Stimulated activated CD4-positive, alpha-beta T cell treated with anti-CD3 and anti-CD28 coated beads, Interleukin-12 subunit alpha, Interleukin-12 subunit beta, amount 100 ng/mL, for 4 hours (primary cell): ENCODE results near the gene CCDC172.
"Not testable (repeated sequence)": the region's sequence is repeated elsewhere in the genome, so short reads cannot be mapped to it uniquely, and the experiment has no call there.

ENCODE experiments used
- DNase-seq: peaks from one replicate; pipeline ENCODE4 v3.0.0-alpha.2; 2020

CCDC172 gene

DNA sequence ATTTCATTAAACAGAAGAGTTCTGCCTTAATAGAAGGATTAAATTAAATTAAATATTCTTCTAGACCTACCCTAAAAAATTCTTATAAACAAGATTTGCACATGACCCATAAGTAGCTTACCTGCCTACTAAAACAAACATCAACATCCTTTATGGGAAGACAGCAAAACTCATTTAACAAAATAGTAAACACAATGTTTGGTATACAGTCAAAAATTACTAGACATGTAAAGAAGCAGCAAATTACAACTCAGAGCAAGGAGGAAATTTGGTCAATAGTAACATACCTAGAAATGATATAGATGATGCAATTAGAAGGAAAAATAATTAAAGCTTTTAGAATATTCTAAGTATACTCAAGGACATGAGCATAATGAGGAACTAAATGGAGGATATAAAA is 27.9 kb downstream of the CCDC172 start:
- DNase-seq: no peak

DNA sequence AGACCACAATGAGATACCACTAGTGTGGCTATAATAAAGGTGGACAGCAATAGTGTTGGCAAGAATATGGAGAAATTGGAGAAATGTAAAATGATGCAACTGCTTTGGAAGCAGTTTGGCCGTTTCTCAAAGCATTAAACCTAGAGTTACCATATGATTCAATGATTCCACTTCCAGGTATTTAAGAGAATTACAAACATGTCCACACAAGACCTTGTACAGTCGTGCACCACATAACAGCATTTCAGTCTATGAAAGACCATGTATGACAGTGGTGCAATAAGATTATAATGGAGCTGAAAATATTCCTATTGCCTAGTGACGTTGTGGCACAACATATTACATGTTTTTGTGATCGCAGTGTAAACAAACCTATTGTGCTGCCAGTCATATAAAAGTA is 29.6 kb downstream of the CCDC172 start:
- DNase-seq: no peak

DNA sequence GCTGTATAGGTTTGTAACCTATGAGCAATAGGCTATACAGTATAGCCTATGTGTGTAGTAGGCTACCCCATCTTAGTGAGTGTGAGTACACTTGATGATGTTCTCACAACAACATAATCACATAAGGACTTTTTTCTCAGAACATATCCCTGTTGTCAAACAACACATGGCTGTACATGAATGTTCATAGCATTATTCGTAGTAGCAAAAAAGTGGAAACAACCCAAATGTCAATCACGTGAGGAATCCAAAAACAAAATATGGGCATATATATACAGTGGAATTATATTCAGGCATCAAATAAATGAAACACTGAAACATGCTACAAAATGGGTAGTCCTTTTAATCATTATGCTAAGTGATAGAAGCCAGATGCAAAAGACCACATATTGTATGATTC is 31.1 kb downstream of the CCDC172 start:
- DNase-seq: no peak

DNA sequence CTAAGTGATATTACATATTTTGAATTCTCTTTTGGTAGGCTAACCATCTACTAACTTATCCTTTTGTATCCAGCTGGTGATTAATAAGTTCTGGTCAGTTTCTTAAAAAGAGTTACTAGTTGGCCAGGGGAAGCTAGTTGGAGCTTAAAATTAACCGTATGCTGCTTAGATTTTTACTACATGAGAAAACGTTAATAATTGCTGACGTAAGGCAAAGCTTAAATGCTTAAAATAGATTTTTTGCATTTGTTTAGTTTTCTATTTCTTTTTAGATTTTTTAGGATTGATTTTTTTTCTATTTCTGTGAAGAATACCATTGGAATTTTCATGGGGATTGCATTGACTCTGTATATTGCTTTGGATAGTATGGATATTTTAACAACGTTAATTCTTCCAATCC is 32.6 kb downstream of the CCDC172 start:
- no peak for DNase-seq

DNA sequence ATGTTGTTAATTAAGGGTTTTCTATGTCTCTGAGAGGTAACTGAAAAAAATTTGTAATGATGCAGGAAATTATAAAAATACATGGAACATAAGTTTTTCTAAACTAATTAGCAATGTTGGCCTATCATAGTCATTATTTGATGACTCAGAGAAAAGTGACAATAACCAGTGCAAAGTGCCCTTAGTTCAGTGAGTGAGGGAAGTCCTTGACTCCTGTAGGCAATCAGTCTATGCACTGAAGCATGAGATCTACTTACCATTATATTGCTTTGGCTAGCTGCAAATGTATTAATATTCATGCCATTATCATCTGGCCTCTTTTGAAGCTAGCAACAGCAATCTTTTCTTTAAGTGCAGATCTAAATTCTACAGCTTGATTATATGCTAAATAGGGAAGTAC is 40.6 kb downstream of the CCDC172 start:
- DNase-seq: no peak

DNA sequence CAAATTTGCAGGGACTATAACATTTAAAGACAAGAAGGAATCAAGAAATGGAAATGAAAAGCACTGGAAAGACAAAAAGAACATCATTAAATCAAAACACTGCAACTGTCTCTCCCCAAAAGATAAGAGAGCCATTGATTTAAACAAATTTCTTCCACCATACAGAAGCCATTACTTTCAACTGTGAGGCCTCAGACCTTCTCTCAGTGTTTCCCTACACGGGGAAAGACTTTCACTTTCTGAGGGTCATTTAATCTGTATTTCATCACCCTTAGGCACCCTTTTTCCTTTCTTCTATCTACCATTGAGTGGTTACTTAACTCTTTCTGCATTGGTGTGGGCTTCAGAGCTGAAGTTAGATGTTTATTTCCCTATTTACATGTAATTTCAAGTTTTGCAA is 47.5 kb downstream of the CCDC172 start:
- no peak for DNase-seq

DNA sequence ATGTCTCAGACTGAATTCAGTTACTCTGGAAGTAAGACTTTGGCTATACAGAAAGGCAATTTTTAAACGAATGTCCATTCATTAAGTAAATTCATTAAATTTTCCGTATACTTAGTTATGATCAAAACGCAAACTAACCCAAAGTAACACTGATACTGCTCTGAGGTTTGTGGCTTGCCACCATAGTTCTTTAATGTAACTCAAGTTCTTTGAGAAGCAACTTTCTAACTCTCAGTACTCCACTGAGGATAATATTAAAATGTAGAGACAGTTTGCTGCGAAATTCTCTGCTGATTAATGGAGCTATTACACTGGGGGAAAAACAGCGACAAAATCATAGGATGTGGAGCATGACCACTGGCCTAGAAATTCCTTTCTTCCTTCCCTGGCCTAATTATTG is 58.0 kb downstream of the CCDC172 start:
- DNase-seq: no peak

DNA sequence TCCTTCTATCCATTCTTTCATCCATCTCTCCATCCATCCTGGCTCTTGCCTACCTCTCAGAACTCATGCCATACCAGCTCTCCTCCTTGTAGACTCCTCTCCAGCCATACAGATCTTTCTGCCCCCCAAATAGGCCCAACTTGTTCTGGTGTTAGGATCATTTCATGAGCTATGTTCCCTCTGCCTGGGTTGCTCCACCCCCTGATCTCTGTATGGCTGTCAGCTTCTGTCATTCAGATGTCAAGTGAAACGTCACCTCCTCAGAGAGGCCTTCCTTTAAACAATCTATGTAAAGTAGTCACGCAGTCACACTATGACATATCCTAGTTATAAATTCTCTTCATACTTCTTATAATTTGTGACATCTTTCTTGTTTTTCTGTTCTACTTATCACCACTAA is 61.1 kb downstream of the CCDC172 start:
- no peak for DNase-seq

DNA sequence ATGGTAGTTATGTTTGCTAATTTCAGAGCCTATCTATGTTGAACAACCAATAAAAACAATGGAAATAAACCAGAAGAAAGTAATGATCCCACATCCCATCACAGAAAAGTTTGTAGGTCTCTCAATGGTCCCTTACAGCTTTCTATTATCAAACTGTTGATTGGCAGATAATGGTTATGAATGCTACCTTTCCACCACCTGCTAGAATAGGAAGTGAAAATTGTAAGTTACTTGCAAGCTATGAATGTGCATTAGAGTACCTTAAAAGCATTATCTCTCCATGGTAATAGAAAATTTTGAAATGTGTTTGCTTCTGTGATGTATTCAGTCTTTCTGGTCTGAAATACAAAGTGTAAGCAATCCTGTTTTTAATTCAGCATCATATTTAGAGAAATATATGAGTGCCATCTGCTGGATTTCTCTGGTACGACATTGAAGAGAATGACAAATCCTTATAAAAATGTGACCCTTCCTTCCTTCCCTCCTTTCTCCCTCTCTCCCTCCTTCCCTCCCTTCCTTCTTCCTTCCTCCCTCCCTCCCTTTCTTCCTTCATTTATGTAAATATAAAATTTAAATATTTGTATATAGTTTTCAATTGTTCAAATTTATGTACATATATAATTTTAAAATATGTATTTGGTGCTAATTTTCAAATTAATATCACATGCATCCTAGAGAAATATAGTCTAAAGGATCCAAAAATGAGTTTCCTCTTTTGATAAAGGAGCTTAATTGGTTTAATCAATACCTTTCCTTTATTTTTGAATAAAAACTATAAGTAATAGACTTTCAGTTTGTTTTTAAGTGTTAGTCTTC is 62.0 kb downstream of the CCDC172 start:
- DNase-seq: no peak

DNA sequence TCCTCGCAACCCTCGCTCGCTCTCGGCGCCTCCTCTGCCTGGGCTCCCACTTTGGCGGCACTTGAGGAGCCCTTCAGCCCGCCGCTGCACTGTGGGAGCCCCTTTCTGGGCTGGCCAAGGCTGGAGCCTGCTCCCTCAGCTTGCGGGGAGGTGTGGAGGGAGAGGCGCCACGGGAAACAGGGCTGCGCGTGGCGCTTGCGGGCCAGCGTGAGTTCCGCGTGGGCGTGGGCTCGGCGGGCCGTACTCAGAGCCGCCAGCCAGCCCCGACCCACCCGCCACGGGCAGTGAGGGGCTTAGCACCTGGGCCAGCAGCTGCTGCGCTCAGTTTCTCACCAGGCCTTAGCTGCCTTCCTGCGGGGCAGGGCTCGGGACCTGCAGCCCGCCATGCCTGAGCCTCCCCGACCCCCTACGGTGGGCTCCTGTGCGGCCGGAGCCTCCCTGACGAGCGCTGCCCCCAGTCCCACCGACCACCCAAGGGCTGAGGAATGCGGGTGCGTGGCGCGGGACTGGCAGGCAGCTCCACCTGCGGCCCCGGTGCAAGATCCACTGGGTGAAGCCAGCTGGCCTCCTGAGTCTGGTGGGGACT is 69.1 kb downstream of the CCDC172 start:
- not testable (repeated sequence) for DNase-seq

DNA sequence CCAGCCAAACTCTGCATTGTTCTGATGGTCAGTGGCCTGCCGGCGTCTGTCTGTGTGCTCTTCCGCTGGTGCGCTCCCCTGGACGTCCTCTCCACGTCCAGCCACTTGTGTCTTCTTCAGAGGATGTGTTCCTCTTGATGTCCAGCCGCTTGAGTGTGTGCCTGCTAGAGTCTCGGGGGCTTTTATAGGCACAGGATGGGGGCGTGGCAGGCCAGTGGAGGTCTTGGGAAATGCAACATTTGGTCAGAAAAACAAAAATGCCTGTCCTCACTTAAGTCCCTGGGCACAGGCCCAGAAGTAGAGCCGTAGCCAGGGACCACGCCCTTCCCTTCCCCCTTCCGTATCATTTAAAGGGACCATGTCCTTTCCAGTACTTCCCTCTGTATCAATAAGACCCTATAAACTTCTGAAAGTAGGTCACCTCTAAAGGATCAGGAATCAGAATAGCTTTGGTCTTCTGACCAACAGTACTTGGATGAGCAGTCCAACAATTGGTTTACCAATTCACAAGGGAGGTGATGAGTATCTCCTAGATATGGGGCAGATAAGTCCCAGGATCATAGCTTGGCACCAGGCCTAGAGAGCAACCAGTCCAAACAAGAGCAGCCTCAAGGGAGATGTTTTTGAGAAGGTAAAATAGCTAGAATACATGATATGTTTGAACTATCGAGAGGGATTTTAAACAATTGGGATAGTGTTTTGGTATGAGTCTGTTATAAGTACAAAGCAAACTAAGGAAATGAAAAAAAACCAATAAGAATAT is 71.2 kb downstream of the CCDC172 start:
- no peak for DNase-seq

DNA sequence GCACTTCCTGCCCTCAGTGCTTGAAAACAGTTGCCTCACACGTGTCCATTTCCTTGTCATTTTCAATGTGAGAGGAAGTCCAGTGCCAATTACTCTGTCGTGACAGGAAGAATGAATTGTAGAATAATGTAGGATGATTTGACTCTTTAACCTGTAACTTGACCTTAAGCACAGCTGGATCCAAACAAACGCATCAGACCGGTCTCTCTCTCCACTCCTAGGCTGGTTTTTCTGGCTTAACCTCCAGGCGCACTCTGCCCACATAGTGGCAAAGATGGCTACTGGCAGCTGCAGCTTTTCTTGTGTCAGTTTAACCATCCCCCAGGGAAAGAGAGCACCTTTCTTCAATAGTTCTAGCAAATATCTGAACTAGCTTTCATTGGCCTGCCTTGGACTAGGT is 74.0 kb downstream of the CCDC172 start:
- DNase-seq: no peak

DNA sequence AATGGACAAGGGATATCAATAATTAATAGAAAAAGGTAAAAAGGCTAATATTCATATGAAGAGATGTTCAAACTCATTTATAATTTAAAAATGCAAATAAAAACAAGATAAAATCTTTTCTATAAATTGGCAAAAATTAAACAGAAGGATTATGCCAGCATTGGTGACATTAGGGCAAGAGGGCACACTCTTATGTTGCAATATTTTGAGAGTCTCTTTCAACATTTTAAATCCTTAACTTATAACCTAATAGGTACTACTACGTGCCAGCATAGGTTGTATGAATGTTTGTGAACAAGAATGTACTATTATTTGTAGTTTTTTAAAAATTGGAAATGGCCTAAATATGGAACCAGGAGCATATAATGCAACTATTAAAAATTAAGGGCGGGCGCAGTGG is 78.6 kb downstream of the CCDC172 start:
- no peak for DNase-seq

DNA sequence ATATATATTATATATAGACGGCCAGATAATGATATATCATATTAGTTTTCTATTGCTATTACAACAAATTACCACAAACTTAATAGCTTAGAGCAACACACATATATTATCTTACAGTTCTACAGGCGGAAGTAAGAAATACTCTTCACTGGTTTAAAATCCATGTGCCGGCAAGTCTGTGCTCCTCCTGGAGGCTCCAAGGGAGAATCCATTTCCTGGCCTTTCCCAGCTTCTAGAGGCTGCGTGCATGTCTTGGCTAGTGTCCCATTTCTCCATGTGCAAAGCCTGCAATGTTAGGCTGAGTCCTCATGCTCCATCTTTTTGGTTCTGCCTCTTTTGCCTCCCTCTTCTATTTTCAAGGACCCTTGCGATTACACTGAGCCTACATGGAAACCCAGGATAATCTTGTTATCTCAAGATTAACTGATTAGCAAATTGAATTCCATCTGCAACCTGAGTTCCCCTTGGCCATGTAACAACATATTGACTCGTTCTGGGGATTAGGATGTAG is 79.5 kb downstream of the CCDC172 start:
- no peak for DNase-seq

DNA sequence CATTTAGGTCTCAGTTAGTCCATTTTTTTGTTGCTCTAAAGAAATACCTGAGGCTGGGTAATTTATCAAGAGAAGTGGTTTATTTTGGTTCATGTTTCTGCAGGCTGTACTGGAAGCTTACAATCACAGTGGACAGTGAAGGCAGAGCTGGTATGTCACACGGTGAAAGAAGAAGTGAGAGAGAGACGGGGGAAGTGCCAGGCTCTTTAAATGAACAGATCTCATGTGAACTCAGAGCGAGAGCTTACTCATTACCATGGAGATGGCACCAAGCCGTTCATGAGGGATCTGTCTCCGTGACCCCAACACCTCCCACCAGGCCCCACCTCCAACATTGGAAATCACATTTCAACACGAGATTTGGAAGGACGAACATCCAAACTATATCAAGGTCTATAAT is 84.5 kb downstream of the CCDC172 start:
- no peak for DNase-seq

DNA sequence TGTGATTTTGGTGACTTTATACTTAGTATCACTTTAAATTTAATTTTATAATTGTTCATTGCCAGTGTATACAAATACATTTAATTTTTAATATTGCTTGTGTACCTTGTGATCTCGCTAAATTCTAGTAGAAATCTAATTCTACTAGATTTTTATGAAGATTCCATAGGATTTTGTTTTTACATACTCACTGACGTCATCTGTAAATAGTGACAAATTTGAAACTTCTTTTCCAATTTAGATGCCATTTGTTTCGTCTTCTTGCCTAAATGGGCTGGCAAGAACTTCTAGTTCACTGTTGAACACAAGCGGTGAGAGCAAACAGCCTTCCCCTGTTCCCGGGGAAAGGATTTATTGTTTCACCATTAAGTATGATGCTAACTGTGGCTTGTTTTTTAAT is 86.1 kb downstream of the CCDC172 start:
- DNase-seq: no peak

DNA sequence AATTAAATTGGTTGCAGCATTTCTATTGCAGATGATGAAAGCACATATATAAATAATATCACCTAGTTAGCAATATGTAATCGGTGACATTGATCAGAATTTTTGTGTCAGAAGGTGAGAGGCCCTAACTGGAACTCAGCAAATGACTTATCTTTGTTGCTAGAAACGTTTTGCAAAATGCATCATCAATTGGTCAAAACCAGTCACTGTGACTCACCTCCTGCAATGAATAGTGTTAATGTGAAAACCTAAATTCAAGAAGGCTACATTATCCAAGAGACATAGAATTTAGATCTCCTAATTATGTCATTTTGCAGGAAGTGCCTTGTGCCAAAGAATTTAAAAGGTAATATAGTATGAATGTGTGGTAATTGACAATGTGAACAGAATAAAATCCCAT is 93.6 kb downstream of the CCDC172 start:
- no peak for DNase-seq

DNA sequence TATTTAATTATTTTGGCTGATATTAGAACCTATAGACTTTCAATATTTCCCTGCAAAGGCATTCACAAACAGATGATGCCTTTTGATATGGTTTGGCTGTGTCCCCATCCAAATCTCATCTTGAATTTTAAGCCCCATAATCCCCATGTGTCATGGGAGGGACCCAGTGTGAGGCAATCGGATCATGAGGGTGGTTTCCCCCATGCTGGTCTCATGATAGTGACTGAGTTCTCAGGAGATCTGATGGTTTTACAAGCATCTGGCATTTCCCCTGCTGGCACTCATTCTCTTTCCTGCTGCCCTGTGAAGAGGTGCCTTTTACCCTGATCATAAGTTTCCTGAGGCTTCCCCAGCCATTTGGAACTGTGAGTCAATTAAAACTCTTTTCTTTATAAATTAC is 94.1 kb downstream of the CCDC172 start:
- no peak for DNase-seq

DNA sequence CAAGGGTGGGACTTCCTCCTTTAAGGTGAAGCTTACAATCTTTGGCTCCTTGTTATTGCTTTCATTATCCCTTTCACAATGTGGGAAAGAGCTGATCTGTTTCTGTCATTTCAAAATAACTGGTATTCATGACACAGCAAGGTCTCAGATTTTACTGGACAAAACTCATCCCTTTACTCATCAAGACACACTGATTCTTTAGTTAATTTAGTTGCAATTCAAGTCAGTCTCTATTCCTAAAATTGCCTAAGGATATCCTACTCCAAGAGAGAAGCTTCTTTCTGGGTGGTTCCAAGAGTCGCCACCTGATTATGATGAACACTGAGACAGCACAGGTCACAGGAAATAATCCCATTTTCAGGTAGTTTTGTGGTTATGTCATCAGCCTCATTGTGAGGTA is 97.6 kb downstream of the CCDC172 start:
- no peak for DNase-seq

DNA sequence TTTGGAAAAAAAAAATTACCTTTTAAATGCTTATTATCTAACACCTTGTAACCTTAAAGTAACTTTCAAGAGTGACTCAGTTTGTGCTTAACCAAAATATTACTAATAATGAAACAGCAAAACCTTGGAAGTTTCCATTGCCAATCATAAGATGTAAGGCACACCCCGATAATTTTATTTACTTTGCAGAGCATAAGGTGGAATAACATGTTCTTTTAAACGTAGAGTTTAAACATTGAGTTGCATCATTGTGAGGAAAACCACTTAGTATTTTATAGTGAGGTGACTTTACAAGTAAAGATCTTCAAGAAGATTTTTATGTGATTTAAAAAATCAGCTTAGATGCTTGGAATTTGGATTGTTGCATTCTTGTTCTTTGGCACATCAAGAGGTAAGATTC is 103.4 kb downstream of the CCDC172 start, which contains the start of gene PNLIPRP3:
PNLIPRP3 (plus strand) TSS at position 177 of the 400 bp plus-strand sequence; CDS start at position 343, 166 bp downstream.
- no peak for DNase-seq

DNA sequence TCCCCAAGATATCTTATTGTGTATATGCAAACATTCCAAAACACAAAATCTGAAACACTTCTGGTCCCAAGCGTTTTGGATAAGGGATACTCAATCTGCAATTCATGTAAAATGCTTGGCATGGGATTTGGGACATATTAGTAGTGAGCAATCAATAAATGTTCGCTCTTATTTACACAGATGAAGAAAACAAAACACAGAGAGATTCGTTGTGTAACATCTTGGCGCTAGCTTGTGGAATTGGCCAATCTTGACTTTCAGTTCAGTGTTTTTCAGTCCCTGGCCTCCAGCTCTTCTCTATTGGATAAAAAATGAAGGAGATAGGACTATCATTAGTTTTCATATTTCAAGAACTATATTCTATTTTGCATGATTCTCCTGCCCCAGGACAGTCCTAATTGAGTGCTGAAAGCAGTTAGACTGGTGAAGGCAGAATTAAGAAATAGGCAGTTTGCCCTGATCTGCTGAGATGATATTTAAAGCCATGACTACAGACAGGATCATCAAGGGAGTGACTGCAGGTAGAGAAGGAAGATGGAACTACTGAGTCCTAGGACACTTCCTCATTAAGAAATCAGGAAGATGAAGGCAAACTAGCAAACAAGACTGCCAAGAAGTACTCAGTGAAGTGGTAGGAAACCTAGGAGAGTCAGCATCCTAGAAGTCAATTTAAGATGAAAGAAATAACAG is 105.2 kb downstream of the CCDC172 start:
- DNase-seq: no peak
